HL-60 (cell line): ENCODE results near the gene LEKR1.

Source experiments
- GABPA ChIP-seq: IDR thresholded peaks from 2 replicates; pipeline ENCODE4 v1.6.1; 2012; ENCODE audit warnings: low read depth
- POLR2AphosphoS5 ChIP-seq: IDR thresholded peaks from 2 replicates; pipeline ENCODE4 v1.6.1; 2012; ENCODE audit warnings: low read depth
- SPI1 ChIP-seq: IDR thresholded peaks from 2 replicates; pipeline ENCODE4 v1.6.1; 2012; ENCODE audit warnings: low read depth, mild to moderate bottlenecking, borderline replicate concordance
- TF ChIP-seq, protein P1 (sequence below): IDR thresholded peaks from one replicate; pipeline ENCODE4 v1.5.1; 2011; ENCODE audit warnings: low read length, control low read depth, inconsistent platforms; ENCODE audit not compliant: insufficient read depth
- TF ChIP-seq, protein P2 (sequence below): IDR thresholded peaks from 2 replicates; pipeline ENCODE4 v1.6.1; 2012; ENCODE audit warnings: low read depth; ENCODE audit not compliant: insufficient replicate concordance

DNA sequence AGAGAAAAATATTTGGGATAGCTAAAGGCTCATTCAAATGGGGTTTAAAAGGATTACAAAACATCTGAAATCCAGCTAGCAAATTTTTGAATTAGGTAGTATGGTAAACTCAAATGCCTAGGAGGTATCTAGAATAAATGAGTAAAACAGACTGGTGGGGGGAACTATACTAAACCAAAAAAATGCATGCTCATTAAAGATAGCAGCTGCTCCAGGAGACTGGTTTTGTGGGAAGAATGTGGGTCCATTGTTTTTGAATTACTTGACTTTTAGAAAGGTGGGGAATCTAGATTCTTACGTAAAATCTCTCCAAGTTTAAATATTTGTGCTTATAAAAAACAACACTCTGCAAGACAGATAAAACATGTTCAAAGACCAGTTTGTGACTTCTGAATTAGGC lies 73.8 kb downstream of the LEKR1 start:
- no peak for TF ChIP-seq POLR2AphosphoS5
- no peak for TF ChIP-seq GABPA
- TF ChIP-seq, protein P1, sequence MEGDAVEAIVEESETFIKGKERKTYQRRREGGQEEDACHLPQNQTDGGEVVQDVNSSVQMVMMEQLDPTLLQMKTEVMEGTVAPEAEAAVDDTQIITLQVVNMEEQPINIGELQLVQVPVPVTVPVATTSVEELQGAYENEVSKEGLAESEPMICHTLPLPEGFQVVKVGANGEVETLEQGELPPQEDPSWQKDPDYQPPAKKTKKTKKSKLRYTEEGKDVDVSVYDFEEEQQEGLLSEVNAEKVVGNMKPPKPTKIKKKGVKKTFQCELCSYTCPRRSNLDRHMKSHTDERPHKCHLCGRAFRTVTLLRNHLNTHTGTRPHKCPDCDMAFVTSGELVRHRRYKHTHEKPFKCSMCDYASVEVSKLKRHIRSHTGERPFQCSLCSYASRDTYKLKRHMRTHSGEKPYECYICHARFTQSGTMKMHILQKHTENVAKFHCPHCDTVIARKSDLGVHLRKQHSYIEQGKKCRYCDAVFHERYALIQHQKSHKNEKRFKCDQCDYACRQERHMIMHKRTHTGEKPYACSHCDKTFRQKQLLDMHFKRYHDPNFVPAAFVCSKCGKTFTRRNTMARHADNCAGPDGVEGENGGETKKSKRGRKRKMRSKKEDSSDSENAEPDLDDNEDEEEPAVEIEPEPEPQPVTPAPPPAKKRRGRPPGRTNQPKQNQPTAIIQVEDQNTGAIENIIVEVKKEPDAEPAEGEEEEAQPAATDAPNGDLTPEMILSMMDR, result no peak
- TF ChIP-seq, protein P2, sequence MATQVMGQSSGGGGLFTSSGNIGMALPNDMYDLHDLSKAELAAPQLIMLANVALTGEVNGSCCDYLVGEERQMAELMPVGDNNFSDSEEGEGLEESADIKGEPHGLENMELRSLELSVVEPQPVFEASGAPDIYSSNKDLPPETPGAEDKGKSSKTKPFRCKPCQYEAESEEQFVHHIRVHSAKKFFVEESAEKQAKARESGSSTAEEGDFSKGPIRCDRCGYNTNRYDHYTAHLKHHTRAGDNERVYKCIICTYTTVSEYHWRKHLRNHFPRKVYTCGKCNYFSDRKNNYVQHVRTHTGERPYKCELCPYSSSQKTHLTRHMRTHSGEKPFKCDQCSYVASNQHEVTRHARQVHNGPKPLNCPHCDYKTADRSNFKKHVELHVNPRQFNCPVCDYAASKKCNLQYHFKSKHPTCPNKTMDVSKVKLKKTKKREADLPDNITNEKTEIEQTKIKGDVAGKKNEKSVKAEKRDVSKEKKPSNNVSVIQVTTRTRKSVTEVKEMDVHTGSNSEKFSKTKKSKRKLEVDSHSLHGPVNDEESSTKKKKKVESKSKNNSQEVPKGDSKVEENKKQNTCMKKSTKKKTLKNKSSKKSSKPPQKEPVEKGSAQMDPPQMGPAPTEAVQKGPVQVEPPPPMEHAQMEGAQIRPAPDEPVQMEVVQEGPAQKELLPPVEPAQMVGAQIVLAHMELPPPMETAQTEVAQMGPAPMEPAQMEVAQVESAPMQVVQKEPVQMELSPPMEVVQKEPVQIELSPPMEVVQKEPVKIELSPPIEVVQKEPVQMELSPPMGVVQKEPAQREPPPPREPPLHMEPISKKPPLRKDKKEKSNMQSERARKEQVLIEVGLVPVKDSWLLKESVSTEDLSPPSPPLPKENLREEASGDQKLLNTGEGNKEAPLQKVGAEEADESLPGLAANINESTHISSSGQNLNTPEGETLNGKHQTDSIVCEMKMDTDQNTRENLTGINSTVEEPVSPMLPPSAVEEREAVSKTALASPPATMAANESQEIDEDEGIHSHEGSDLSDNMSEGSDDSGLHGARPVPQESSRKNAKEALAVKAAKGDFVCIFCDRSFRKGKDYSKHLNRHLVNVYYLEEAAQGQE, result no peak
- TF ChIP-seq SPI1, result no peak
